ENCODE measurements around the gene DUSP3. TPM values are rescaled to one million over a fixed set of nuclear protein-coding genes. Genes with fewer than 3 reads are reported as not detected.

Gene DUSP3
- total RNA-seq, 1 experiment from 2014 or later, result 50.7 TPM

DNA sequence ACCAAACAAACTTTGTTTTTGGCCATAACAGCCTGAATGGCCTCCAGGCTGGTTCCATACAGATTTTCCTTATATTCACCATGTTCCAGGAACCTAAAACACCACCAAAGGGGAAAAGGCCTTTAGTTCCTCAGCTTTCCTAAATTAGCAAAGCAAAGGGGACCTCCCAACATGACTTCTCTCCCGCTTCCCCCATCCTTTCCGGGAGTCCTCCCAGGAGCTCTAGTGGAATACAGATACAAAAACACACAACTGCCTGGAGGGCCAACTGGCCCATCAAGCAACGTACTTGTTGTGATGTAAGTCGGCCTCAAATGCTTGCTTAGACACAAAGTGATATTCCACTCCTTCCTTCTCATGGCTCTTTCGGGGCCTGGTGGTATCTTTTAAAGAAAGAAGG lies 32.0 kb upstream of the DUSP3 start:
- H3K79me2 ChIP-seq (ENCODE audit: low read length), result no peaks in the 10 kb centered on the region
- DNase-seq (no peak), ATAC-seq (no peak)
- no TSS peak for BruUV-seq (replicated peaks)
- H3K36me3 ChIP-seq (ENCODE audit: low read depth, low read length), result peaks cover 31% of the 10 kb centered on the region
- no peaks in the 10 kb centered on the region for H4K20me1 ChIP-seq (ENCODE audit: low read length)
- H3K9ac ChIP-seq (ENCODE audit: low read length), result no peak overlapping the region
- H2AFZ ChIP-seq (ENCODE audit: low read length), result no peak overlapping the region
- H3K4me1 ChIP-seq (ENCODE audit: insufficient read depth, low read length), result peaks cover 16% of the 10 kb centered on the region
- no peak overlapping the region for H3K4me3 ChIP-seq (ENCODE audit: low read length)
- no peak overlapping the region for H3K27ac ChIP-seq (ENCODE audit: low read length)
- ChIA-PET POLR2A (ENCODE audit: unreplicated experiment) (no interaction called here), CTCF (no interaction called here)
- H3K4me2 ChIP-seq (ENCODE audit: low read length), result no peak overlapping the region
- H3K9me2 ChIP-seq (replicated peaks; ENCODE audit: low read length), result no peaks in the 10 kb centered on the region
- no peaks in the 10 kb centered on the region for H3K9me3 ChIP-seq (ENCODE audit: low read length)
- intact Hi-C loops (cut with micrococcal nuclease), result no loop called here
- H3F3A ChIP-seq (ENCODE audit: low read length, unreplicated experiment), result no peaks in the 10 kb centered on the region
- H3K27me3 ChIP-seq (ENCODE audit: low read length), result no peaks in the 10 kb centered on the region
- TF ChIP-seq, protein P1, sequence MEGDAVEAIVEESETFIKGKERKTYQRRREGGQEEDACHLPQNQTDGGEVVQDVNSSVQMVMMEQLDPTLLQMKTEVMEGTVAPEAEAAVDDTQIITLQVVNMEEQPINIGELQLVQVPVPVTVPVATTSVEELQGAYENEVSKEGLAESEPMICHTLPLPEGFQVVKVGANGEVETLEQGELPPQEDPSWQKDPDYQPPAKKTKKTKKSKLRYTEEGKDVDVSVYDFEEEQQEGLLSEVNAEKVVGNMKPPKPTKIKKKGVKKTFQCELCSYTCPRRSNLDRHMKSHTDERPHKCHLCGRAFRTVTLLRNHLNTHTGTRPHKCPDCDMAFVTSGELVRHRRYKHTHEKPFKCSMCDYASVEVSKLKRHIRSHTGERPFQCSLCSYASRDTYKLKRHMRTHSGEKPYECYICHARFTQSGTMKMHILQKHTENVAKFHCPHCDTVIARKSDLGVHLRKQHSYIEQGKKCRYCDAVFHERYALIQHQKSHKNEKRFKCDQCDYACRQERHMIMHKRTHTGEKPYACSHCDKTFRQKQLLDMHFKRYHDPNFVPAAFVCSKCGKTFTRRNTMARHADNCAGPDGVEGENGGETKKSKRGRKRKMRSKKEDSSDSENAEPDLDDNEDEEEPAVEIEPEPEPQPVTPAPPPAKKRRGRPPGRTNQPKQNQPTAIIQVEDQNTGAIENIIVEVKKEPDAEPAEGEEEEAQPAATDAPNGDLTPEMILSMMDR (conservative IDR thresholded peaks at IDR 0.05; ENCODE audit: low read depth, low read length), result no peak
- no peak for TF ChIP-seq EZH2phosphoT487 (IDR thresholded peaks at IDR 0.05; ENCODE audit: borderline replicate concordance, low read length)
- no peak for TF ChIP-seq EZH2 (IDR thresholded peaks at IDR 0.05; ENCODE audit: low read length, unreplicated experiment)

DNA sequence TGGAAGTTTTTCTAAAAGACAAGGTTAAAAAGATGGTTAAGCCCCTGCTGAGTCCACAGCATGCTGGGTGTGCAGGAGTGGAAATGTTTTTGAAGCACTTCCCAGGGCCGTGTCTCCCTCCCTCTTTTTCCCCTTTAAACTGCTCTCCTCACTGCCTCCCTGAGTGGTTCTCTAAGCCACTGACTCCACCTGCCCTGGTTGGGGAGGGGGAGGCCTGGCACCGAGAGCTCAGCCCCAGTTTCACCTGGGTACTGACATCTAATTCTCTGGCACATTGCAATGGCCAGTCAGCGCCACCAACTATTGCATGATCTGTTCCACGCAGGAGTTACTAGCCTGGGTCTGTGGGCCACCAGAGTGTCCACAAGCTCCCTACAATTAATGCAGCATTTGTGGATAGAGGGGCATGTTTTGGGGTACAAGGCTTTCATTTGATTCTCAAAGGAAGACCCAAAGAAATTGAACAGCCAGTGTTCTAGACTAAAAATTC lies 31.5 kb upstream of the DUSP3 start:
- Histone ChIP-seq H2AFZ (ENCODE audit: low read length) (no peak overlapping the region), H3K4me3 (ENCODE audit: low read length) (no peak overlapping the region), H3K4me2 (ENCODE audit: low read length) (no peak overlapping the region), H3F3A (ENCODE audit: low read length, unreplicated experiment) (no peaks in the 10 kb centered on the region), H3K27me3 (ENCODE audit: low read length) (no peaks in the 10 kb centered on the region), H3K4me1 (ENCODE audit: insufficient read depth, low read length) (peaks cover 11% of the 10 kb centered on the region), H3K9ac (ENCODE audit: low read length) (no peak overlapping the region), H3K9me2 (replicated peaks; ENCODE audit: low read length) (no peaks in the 10 kb centered on the region), H3K79me2 (ENCODE audit: low read length) (no peaks in the 10 kb centered on the region), H3K36me3 (ENCODE audit: low read depth, low read length) (peaks cover 33% of the 10 kb centered on the region), H3K27ac (ENCODE audit: low read length) (no peak overlapping the region), H4K20me1 (ENCODE audit: low read length) (no peaks in the 10 kb centered on the region), H3K9me3 (ENCODE audit: low read length) (no peaks in the 10 kb centered on the region)
- CTCF ChIA-PET, result no interaction called here
- DNase-seq, result no peak
- POLR2A ChIA-PET (ENCODE audit: unreplicated experiment), result no interaction called here
- ATAC-seq, result no peak
- TF ChIP-seq EZH2 (IDR thresholded peaks at IDR 0.05; ENCODE audit: low read length, unreplicated experiment) (no peak), EZH2phosphoT487 (IDR thresholded peaks at IDR 0.05; ENCODE audit: borderline replicate concordance, low read length) (no peak)
- TF ChIP-seq, protein P1 (conservative IDR thresholded peaks at IDR 0.05; ENCODE audit: low read depth, low read length), result no peak
- BruUV-seq (replicated peaks), result no TSS peak
- intact Hi-C loops (cut with micrococcal nuclease), result no loop called here

DNA sequence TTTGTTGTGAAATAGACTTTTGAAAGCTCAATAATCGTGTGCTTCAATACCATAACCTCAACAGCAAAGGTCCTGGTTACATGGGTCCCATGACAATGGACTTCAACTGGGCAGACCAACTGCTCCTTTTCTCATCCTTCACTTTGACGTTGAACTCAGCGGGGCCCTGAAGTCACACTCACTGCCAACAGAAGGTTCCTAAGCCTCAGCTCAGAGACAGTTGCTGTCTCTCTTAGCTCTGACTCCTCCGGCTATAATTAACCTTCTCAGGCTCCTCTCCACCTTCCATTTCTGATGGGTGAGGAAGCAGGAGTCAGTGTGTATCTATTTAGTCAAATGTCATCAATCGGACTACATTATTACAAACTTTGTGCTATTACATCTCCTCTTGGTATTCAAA lies 30.3 kb upstream of the DUSP3 start:
- Histone ChIP-seq H3K9me2 (replicated peaks; ENCODE audit: low read length) (no peaks in the 10 kb centered on the region), H3K36me3 (ENCODE audit: low read depth, low read length) (peaks cover 37% of the 10 kb centered on the region), H3K27ac (ENCODE audit: low read length) (no peak overlapping the region), H3K4me2 (ENCODE audit: low read length) (no peak overlapping the region), H3K4me1 (ENCODE audit: insufficient read depth, low read length) (no peaks in the 10 kb centered on the region), H3K4me3 (ENCODE audit: low read length) (no peak overlapping the region), H3F3A (ENCODE audit: low read length, unreplicated experiment) (no peaks in the 10 kb centered on the region), H3K27me3 (ENCODE audit: low read length) (no peaks in the 10 kb centered on the region), H4K20me1 (ENCODE audit: low read length) (no peaks in the 10 kb centered on the region), H3K9ac (ENCODE audit: low read length) (no peak overlapping the region), H2AFZ (ENCODE audit: low read length) (no peak overlapping the region), H3K79me2 (ENCODE audit: low read length) (no peaks in the 10 kb centered on the region), H3K9me3 (ENCODE audit: low read length) (no peaks in the 10 kb centered on the region)
- CTCF ChIA-PET, result no interaction called here
- no TSS peak for BruUV-seq (replicated peaks)
- ATAC-seq (no peak), DNase-seq (no peak)
- no peak for TF ChIP-seq EZH2 (IDR thresholded peaks at IDR 0.05; ENCODE audit: low read length, unreplicated experiment)
- TF ChIP-seq, protein P1 (conservative IDR thresholded peaks at IDR 0.05; ENCODE audit: low read depth, low read length), result no peak
- TF ChIP-seq EZH2phosphoT487 (IDR thresholded peaks at IDR 0.05; ENCODE audit: borderline replicate concordance, low read length), result no peak
- POLR2A ChIA-PET (ENCODE audit: unreplicated experiment), result no interaction called here
- intact Hi-C loops (cut with micrococcal nuclease), result no loop called here

All from PC-3 (cell line).